SK-N-MC (cell line): ENCODE results near the gene MYF5.

Experiments
- EZH2 ChIP-seq: fragments of 200-600 bp; sonication (generic); IDR thresholded peaks from one replicate; pipeline ENCODE4 v1.6.1; 2017; ENCODE audit warnings: antibody characterized with exemption
- POLR2AphosphoS5 ChIP-seq: IDR thresholded peaks from 2 replicates; pipeline ENCODE4 v1.6.1; 2012; ENCODE audit warnings: mild to moderate bottlenecking, low read depth, low read length, borderline replicate concordance

DNA sequence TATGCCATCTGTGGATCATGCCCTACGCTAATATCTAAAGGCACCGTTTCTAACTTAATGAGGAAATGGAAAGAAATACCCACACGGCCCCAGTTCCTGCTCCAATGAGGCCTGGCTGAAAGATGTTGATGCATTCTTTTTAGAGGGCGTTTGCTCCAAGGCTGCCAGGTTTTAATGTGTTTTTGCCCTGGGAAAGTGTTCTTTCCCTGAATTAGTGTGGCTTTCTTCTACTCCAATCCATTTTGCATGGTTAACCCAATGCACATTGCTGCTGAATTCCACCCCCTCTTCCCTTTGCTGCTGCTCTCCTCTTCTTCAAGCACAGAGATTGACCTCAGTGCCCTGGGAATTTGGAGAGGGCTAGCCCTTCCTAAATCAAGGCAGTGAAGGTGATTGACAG is 1.1 kb downstream of the MYF5 start:
- TF ChIP-seq EZH2 (no peak), POLR2AphosphoS5 (no peak)
